IMR-90 (cell line): ENCODE results near the gene SLC29A3.

Experiments used
- BHLHE40 ChIP-seq: fragments of 150-350 bp; IDR thresholded peaks from 2 replicates; pipeline ENCODE4 v1.6.1; 2016; ENCODE audit warnings: mild to moderate bottlenecking, low read depth, low read length
- CEBPB ChIP-seq: IDR thresholded peaks from 2 replicates; pipeline ENCODE4 v1.6.1; 2012; ENCODE audit warnings: low read depth, low read length, improper control_type of control experiment
- MAZ ChIP-seq: IDR thresholded peaks from 2 replicates; pipeline ENCODE4 v1.6.1; 2012; ENCODE audit warnings: low read depth, mild to moderate bottlenecking, low read length, improper control_type of control experiment, moderate library complexity, borderline replicate concordance
- MXI1 ChIP-seq: IDR thresholded peaks from 2 replicates; pipeline ENCODE4 v1.6.1; 2012; ENCODE audit warnings: low read depth, mild to moderate bottlenecking, low read length, moderate library complexity, borderline replicate concordance
- POLR2A ChIP-seq: IDR thresholded peaks from 2 replicates; pipeline ENCODE4 v1.6.1; 2012; ENCODE audit warnings: mild to moderate bottlenecking, low read depth, low read length
- RAD21 ChIP-seq: IDR thresholded peaks from 2 replicates; pipeline ENCODE4 v1.6.1; 2012; ENCODE audit warnings: low read length, improper control_type of control experiment
- RCOR1 ChIP-seq: IDR thresholded peaks from 2 replicates; pipeline ENCODE4 v1.6.1; 2012; ENCODE audit warnings: mild to moderate bottlenecking, low read length, improper control_type of control experiment; ENCODE audit not compliant: insufficient replicate concordance
- TF ChIP-seq, protein P1 (sequence below): fragments of 150-350 bp; IDR thresholded peaks from 2 replicates; pipeline ENCODE4 v1.6.1; 2017; ENCODE audit warnings: mild to moderate bottlenecking, antibody characterized with exemption, low read length, low read depth
- TF ChIP-seq, protein P2 (sequence below): conservative IDR thresholded peaks from 2 replicates; pipeline ENCODE4 v1.5.1; 2012; ENCODE audit warnings: mild to moderate bottlenecking, low read depth, low read length, improper control_type of control experiment
- TF ChIP-seq, protein P3 (sequence below): fragments of 150-350 bp; IDR thresholded peaks from 2 replicates; pipeline ENCODE4 v1.6.1; 2016; ENCODE audit warnings: low read depth, mild to moderate bottlenecking, low read length, moderate library complexity, borderline replicate concordance

DNA sequence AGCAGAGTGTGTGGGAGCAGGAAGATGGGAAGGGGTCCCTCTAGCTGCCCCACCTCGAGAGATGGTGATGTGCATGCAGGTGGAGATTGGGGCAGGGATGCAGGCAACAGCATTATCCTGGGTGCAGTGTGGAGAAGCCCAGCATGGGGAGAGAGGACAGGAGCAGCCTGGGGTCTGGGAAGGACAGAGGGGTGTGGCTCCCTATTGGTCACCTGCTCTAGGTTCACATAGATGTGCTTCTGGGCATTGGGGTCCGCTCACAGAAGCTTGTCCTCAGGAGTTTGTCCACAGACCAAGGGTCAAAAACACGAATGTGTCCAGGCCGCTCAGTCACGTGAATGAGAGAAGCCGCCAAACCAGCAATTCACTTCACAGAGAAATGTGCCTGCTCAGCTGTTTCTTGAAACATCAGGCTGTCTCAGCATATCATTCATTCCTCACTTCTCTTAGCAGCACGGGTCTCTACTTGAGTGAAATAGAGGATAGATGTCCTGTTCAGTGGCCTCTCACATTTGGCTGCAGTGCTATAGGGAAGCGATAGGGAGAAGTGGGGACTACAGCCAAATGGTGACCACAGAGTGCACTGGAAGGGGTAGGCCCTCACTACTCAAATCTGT lies 11.5 kb upstream of the SLC29A3 start:
- TF ChIP-seq POLR2A (no peak), MXI1 (no peak), MAZ (no peak), BHLHE40 (no peak), RAD21 (no peak), RCOR1 (no peak), CEBPB (no peak)
- TF ChIP-seq, protein P1, sequence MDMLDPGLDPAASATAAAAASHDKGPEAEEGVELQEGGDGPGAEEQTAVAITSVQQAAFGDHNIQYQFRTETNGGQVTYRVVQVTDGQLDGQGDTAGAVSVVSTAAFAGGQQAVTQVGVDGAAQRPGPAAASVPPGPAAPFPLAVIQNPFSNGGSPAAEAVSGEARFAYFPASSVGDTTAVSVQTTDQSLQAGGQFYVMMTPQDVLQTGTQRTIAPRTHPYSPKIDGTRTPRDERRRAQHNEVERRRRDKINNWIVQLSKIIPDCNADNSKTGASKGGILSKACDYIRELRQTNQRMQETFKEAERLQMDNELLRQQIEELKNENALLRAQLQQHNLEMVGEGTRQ, result no peak
- TF ChIP-seq, protein P2, sequence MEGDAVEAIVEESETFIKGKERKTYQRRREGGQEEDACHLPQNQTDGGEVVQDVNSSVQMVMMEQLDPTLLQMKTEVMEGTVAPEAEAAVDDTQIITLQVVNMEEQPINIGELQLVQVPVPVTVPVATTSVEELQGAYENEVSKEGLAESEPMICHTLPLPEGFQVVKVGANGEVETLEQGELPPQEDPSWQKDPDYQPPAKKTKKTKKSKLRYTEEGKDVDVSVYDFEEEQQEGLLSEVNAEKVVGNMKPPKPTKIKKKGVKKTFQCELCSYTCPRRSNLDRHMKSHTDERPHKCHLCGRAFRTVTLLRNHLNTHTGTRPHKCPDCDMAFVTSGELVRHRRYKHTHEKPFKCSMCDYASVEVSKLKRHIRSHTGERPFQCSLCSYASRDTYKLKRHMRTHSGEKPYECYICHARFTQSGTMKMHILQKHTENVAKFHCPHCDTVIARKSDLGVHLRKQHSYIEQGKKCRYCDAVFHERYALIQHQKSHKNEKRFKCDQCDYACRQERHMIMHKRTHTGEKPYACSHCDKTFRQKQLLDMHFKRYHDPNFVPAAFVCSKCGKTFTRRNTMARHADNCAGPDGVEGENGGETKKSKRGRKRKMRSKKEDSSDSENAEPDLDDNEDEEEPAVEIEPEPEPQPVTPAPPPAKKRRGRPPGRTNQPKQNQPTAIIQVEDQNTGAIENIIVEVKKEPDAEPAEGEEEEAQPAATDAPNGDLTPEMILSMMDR, result no peak
- TF ChIP-seq, protein P3, sequence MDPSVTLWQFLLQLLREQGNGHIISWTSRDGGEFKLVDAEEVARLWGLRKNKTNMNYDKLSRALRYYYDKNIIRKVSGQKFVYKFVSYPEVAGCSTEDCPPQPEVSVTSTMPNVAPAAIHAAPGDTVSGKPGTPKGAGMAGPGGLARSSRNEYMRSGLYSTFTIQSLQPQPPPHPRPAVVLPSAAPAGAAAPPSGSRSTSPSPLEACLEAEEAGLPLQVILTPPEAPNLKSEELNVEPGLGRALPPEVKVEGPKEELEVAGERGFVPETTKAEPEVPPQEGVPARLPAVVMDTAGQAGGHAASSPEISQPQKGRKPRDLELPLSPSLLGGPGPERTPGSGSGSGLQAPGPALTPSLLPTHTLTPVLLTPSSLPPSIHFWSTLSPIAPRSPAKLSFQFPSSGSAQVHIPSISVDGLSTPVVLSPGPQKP, result no peak
